HG03571 (cell line): ENCODE results near the gene IPO4.
"Not testable (repeated sequence)": the region's sequence is repeated elsewhere in the genome, so short reads cannot be mapped to it uniquely, and the experiment has no call there.

Source experiments
- ATAC-seq: cut with Tn5 transposase; IDR thresholded peaks from one replicate; pipeline ENCODE4 v1.9.1; 2021; ENCODE audit not compliant: unreplicated experiment

The IPO4 gene

GRCh38 chr14:24215495-24216344 is 27.1 kb upstream of the IPO4 start, which contains the start of gene MDP1:
Gene MDP1, minus strand, starts transcription at chr14:24216066. Its CDS starts 111 bp downstream, at chr14:24215955.
- peak; percentile 56 for ATAC-seq

GRCh38 chr14:24213866-24214662 is 25.4 kb upstream of the IPO4 start:
- no peak for ATAC-seq

- peak; percentile 73 for ATAC-seq
These were observed 24.6 kb upstream of the IPO4 start, which contains the start of gene CHMP4A for GRCh38 chr14:24212924-24213865. Gene CHMP4A, minus strand, starts transcription at chr14:24213488. Its CDS starts 49 bp downstream, at chr14:24213439.

GRCh38 chr14:24211311-24211710 is 22.7 kb upstream of the IPO4 start:
- no peak for ATAC-seq

- ATAC-seq = no peak
These were observed 19.0 kb upstream of the IPO4 start for GRCh38 chr14:24207625-24208024.

- ATAC-seq = no peak
These were observed 18.5 kb upstream of the IPO4 start for GRCh38 chr14:24207104-24207551.

- no peak for ATAC-seq
These were observed 17.9 kb upstream of the IPO4 start for GRCh38 chr14:24206260-24207103.

GRCh38 chr14:24204163-24205146 is 15.8 kb upstream of the IPO4 start:
- ATAC-seq = no peak

GRCh38 chr14:24203249-24203886 is 14.8 kb upstream of the IPO4 start:
- not testable (repeated sequence) for ATAC-seq

- ATAC-seq = not testable (repeated sequence)
These were observed 13.9 kb upstream of the IPO4 start for GRCh38 chr14:24202538-24202937.

GRCh38 chr14:24198814-24199524 is 10.4 kb upstream of the IPO4 start:
- no peak for ATAC-seq

GRCh38 chr14:24197056-24197450 is 8.4 kb upstream of the IPO4 start:
- no peak for ATAC-seq

GRCh38 chr14:24196071-24197055 is 7.7 kb upstream of the IPO4 start:
- no peak for ATAC-seq

GRCh38 chr14:24195186-24196070 is 6.8 kb upstream of the IPO4 start, which contains the start of gene TM9SF1:
Gene TM9SF1, minus strand, starts transcription at chr14:24195441. Its CDS starts 422 bp downstream, at chr14:24195019.
- ATAC-seq = peak; percentile 75

GRCh38 chr14:24194873-24195185 is 6.2 kb upstream of the IPO4 start:
- ATAC-seq = no peak
